ENCODE data around the gene CD8A.
"Not testable (repeated sequence)": the region's sequence is repeated elsewhere in the genome, so short reads cannot be mapped to it uniquely, and the experiment has no call there.

- not testable (repeated sequence) for TF ChIP-seq CTCF, POLR2AphosphoS5, POLR2A, EP300 (IDR thresholded peaks at IDR 0.05)
Measured at GRCh38 chr2:86837714-86838113, 47.0 kb upstream of the CD8A start.

Data from stomach (tissue), 4 donors.